Measurements from ENCODE around the gene IQCM.

The IQCM gene, protein sequence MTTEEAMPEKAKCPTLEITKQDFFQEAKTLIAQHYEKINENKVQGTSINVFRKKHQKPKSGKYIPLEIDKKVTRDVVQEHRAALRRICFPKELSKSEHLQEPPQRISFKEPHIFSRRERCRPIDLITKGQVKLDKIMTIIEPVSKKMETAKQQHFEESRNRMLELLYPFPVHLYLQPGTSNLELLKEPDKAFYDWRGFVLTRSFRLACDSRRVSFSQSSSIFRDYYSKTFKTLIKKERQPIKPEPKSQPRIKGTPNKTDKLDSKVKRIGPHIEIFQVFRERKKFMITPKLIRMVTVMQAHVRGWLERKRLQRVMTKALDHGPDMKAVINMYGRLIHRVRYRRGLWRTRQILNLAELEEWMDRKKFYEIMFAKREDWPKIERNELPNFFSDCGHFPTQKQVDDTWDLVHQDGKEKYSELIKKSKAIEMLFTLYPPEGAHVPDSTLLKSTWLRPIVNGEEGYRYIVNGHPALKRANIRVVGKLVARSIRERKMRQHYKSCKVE

DNA sequence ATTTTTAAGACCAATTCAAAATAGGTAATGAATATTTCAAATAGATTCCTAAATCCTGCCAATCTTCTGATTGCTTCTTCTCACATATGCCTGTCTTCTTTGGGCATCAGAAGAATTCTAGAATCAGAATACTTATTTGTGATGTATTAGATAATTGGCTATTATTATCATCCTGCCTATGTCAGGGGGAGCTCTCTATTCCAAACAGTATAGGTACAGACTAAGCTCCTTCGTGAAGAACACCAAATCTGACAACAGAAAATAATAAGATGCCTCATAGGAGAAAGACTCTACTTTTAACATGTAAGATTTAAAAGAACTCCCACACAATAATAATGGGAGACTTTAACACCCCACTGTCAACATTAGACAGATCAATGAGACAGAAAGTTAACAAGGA, at the start of gene IQCM:
Gene IQCM, minus strand, starts transcription at position 101 of the 400 bp plus-strand sequence. CDS start 73,152 bp downstream, outside the sequence.
- no peaks in the 10 kb centered on the region for H3K27me3 ChIP-seq (ENCODE audit: control insufficient read depth, insufficient read depth, low read length)

DNA sequence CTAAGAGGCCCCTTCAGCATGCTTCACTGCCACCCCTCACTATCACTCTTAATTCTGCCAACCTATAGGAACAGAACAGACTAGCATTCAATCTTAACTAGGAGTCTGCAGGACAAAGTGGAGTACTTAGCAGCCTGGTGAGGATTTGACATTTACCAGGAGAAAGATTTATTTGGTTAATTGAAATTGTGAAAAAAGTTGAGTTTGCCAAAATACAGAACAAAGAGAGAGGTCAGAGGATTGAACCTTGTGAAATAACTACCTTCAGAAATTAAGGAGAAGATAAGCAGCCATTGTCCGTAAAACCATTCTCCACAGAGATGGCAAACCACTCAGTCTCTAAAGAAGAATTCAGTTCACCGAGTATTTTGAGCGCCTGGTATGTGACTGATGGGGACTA, 41.8 kb upstream of the IQCM start:
- Histone ChIP-seq H3K27ac (ENCODE audit: low read depth, low read length) (no peak overlapping the region), H3K9ac (ENCODE audit: low read length) (no peak overlapping the region), H3K27me3 (ENCODE audit: control insufficient read depth, insufficient read depth, low read length) (no peaks in the 10 kb centered on the region), H3K4me1 (ENCODE audit: control insufficient read depth, insufficient read depth, low read length) (no peaks in the 10 kb centered on the region), H3K4me3 (ENCODE audit: low read length) (no peak overlapping the region), H3K36me3 (ENCODE audit: control insufficient read depth, insufficient read depth, low read length) (peaks cover 2% of the 10 kb centered on the region)

More for the DNA sequence above, at the start of gene IQCM:
- no peaks in the 10 kb centered on the region for H3K4me1 ChIP-seq (ENCODE audit: control insufficient read depth, insufficient read depth, low read length)
- no peak within 1 kb of the TSS for H3K27ac ChIP-seq (ENCODE audit: low read depth, low read length)
- no peaks in the 10 kb centered on the region for H3K36me3 ChIP-seq (ENCODE audit: control insufficient read depth, insufficient read depth, low read length)
- no peak within 1 kb of the TSS for H3K9ac ChIP-seq (ENCODE audit: low read length)
- H3K4me3 ChIP-seq (ENCODE audit: low read length) = no peak within 1 kb of the TSS

DNA sequence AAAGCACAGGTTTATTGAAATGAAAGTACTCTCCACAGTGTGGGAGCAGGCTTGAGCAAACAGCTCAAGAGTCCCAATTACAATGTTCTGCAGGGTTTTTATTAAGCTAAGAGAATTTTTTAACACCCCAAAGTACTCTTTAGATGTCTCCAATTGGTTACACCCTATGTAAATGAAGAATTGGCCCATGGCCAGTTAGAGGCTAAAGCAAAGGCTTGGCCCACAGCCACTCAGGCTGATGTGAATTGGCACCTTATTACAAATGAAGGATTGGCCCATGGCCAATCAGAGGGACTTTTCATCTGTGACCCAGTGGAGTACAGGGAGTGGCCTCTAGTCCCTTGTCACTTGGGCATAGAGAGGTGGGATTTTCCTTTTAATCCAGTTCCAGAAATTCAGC, 30.1 kb upstream of the IQCM start:
- Histone ChIP-seq H3K27me3 (ENCODE audit: control insufficient read depth, insufficient read depth, low read length) (no peaks in the 10 kb centered on the region), H3K36me3 (ENCODE audit: control insufficient read depth, insufficient read depth, low read length) (no peaks in the 10 kb centered on the region), H3K4me1 (ENCODE audit: control insufficient read depth, insufficient read depth, low read length) (no peaks in the 10 kb centered on the region), H3K4me3 (ENCODE audit: low read length) (no peak overlapping the region), H3K9ac (ENCODE audit: low read length) (no peak overlapping the region), H3K27ac (ENCODE audit: low read depth, low read length) (no peak overlapping the region)

DNA sequence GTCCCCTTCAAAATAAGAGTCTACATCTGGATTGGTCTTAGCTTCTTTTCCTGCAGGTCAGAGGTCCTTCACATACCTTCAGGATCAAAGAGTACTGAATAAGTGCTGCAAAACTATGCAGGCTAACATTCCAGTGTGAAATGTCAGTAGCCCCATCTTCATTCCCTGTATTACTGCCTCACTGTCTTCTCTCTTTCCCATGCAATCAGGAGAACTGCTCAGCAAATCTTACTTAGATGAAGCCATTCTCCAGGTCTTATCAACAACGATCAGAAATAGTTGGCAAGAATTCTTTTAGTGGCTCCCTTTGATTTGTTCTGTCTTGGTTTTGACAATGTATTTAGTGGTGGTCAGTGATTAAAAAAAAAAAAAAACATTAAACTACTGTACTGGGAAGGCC, 26.0 kb upstream of the IQCM start:
- H3K9ac ChIP-seq (ENCODE audit: low read length) = no peak overlapping the region
- no peaks in the 10 kb centered on the region for H3K36me3 ChIP-seq (ENCODE audit: control insufficient read depth, insufficient read depth, low read length)
- no peaks in the 10 kb centered on the region for H3K4me1 ChIP-seq (ENCODE audit: control insufficient read depth, insufficient read depth, low read length)
- no peak overlapping the region for H3K4me3 ChIP-seq (ENCODE audit: low read length)
- no peaks in the 10 kb centered on the region for H3K27me3 ChIP-seq (ENCODE audit: control insufficient read depth, insufficient read depth, low read length)
- H3K27ac ChIP-seq (ENCODE audit: low read depth, low read length) = no peak overlapping the region

DNA sequence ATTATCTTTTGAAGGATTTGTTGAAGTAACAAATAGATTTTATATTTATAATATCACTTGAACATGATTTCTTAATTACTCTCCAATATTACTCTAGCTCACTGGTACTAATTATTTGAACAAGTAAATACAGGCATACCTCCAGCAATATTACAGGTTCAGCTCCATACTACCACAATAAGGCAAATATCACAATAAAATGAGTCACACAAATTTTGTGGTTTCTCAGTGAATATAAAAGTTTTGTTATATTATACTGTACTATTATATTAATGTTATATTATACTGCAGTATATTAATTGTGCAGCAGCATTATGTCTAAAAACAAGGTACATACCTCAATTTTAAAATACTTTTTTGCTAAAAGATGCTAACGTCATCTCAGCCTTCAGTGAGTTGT, 22.4 kb upstream of the IQCM start:
- Histone ChIP-seq H3K36me3 (ENCODE audit: control insufficient read depth, insufficient read depth, low read length) (no peaks in the 10 kb centered on the region), H3K4me1 (ENCODE audit: control insufficient read depth, insufficient read depth, low read length) (no peaks in the 10 kb centered on the region), H3K9ac (ENCODE audit: low read length) (no peak overlapping the region), H3K4me3 (ENCODE audit: low read length) (no peak overlapping the region), H3K27me3 (ENCODE audit: control insufficient read depth, insufficient read depth, low read length) (no peaks in the 10 kb centered on the region), H3K27ac (ENCODE audit: low read depth, low read length) (no peak overlapping the region)

DNA sequence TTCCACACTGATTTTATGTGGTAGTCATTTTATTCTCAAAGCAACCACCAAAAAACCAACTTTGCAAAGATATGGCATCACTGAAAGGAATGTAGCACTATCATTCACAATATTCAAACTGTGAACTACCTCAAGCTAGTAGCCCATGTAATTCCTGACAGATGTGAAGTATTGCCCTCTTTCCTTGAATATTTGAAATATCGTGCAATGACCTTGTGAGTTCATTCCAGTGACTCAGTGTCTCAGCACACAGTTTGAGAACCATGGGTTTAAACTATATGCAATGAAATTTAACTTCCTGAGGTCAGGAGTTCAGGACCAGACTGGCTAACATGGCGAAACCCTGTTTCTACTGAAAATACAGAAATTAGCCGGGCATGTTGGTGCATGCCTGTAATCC, 20.9 kb upstream of the IQCM start:
- Histone ChIP-seq H3K4me1 (ENCODE audit: control insufficient read depth, insufficient read depth, low read length) (no peaks in the 10 kb centered on the region), H3K36me3 (ENCODE audit: control insufficient read depth, insufficient read depth, low read length) (no peaks in the 10 kb centered on the region), H3K27me3 (ENCODE audit: control insufficient read depth, insufficient read depth, low read length) (no peaks in the 10 kb centered on the region), H3K9ac (ENCODE audit: low read length) (no peak overlapping the region), H3K27ac (ENCODE audit: low read depth, low read length) (no peak overlapping the region), H3K4me3 (ENCODE audit: low read length) (no peak overlapping the region)

DNA sequence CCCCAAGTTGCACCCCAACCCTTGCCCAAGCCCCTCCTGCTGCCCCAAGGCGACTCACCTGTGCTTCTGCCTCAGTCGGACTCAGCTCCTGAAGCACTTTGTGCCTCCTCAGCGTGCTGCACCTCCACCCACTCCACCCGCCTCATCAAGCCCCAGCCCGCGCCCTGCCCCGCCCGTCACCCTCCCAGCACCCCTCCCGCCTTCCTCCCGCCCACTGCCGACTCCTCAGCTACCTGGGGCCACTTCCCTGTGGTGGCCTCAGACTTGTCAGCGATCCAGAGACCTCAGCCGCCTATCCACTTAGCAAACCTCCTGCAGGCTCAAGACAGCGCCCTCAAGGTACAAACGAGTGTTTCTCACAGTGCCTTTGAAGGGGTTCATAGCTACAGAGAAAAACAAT, 19.6 kb upstream of the IQCM start:
- Histone ChIP-seq H3K27me3 (ENCODE audit: control insufficient read depth, insufficient read depth, low read length) (no peaks in the 10 kb centered on the region), H3K9ac (ENCODE audit: low read length) (no peak overlapping the region), H3K4me3 (ENCODE audit: low read length) (no peak overlapping the region), H3K4me1 (ENCODE audit: control insufficient read depth, insufficient read depth, low read length) (no peaks in the 10 kb centered on the region), H3K27ac (ENCODE audit: low read depth, low read length) (no peak overlapping the region), H3K36me3 (ENCODE audit: control insufficient read depth, insufficient read depth, low read length) (no peaks in the 10 kb centered on the region)

DNA sequence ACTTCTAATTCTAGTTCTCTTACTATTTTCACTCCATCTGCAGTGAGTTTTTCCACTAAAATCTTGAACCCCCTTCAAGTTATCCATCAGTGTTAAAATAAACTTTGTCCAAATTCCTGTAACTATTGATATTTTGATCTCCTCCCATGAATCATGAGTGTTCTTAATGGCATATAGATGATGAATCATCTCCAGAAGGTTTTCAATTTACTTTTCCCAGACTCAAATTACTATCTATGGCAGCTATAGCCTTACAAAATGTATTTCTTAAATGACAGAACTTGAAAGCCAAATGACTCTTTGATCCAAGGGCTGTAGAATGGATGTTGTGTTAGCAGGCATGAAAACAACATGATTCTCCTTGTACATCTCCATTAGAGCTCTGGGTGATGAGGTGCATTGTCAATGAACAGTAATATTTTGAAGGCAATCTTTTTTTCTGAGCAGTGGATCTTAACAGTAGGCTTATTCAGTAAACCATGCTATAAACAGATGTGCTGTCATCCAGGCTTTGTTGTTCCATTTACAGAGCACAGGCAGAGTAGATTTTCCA, 16.1 kb upstream of the IQCM start:
- H3K9ac ChIP-seq (ENCODE audit: low read length) = no peak overlapping the region
- no peak overlapping the region for H3K27ac ChIP-seq (ENCODE audit: low read depth, low read length)
- H3K4me3 ChIP-seq (ENCODE audit: low read length) = no peak overlapping the region
- no peaks in the 10 kb centered on the region for H3K27me3 ChIP-seq (ENCODE audit: control insufficient read depth, insufficient read depth, low read length)
- H3K4me1 ChIP-seq (ENCODE audit: control insufficient read depth, insufficient read depth, low read length) = no peaks in the 10 kb centered on the region
- H3K36me3 ChIP-seq (ENCODE audit: control insufficient read depth, insufficient read depth, low read length) = no peaks in the 10 kb centered on the region

DNA sequence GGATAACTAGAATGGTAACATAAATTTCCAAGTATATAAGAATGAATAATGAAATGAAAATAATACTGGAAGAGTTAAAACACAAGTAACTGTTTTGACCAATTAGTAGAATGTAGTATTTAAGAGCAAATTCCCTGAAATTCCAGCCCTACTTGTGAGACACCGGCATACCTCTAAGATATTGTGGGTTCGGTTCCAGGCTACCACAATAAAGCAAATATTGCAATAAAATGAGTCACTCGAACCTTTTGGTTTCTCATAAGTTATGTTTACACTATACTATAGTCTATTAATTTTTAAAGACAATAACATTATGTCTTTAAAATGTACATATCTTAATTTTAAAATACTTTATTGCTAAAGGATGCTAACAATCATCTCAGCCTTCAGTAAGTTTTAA, 15.2 kb upstream of the IQCM start:
- no peaks in the 10 kb centered on the region for H3K27me3 ChIP-seq (ENCODE audit: control insufficient read depth, insufficient read depth, low read length)
- H3K9ac ChIP-seq (ENCODE audit: low read length) = no peak overlapping the region
- no peaks in the 10 kb centered on the region for H3K4me1 ChIP-seq (ENCODE audit: control insufficient read depth, insufficient read depth, low read length)
- no peak overlapping the region for H3K4me3 ChIP-seq (ENCODE audit: low read length)
- no peaks in the 10 kb centered on the region for H3K36me3 ChIP-seq (ENCODE audit: control insufficient read depth, insufficient read depth, low read length)
- no peak overlapping the region for H3K27ac ChIP-seq (ENCODE audit: low read depth, low read length)

DNA sequence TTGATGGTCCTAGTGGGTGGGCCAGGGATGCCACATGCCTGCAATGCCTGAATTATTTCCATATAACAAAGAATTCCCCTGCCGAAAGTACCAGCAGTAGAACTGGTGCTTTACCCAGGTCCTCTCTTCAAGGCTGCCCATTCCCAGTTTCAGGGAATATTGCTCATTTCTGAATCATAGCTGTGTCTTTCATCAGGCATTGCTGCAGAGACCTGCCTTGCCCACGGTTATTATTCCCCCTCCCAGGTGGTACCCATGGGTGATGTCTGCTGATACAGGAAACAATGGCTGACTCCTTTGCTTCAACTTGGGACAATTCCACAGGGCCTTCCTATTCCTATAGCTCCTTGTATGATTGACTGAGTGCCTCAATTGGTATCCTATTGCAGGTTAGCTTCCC, 9.7 kb upstream of the IQCM start:
- no peaks in the 10 kb centered on the region for H3K4me1 ChIP-seq (ENCODE audit: control insufficient read depth, insufficient read depth, low read length)
- H3K9ac ChIP-seq (ENCODE audit: low read length) = no peak overlapping the region
- H3K27me3 ChIP-seq (ENCODE audit: control insufficient read depth, insufficient read depth, low read length) = no peaks in the 10 kb centered on the region
- H3K36me3 ChIP-seq (ENCODE audit: control insufficient read depth, insufficient read depth, low read length) = no peaks in the 10 kb centered on the region
- no peak overlapping the region for H3K4me3 ChIP-seq (ENCODE audit: low read length)
- H3K27ac ChIP-seq (ENCODE audit: low read depth, low read length) = no peak overlapping the region

DNA sequence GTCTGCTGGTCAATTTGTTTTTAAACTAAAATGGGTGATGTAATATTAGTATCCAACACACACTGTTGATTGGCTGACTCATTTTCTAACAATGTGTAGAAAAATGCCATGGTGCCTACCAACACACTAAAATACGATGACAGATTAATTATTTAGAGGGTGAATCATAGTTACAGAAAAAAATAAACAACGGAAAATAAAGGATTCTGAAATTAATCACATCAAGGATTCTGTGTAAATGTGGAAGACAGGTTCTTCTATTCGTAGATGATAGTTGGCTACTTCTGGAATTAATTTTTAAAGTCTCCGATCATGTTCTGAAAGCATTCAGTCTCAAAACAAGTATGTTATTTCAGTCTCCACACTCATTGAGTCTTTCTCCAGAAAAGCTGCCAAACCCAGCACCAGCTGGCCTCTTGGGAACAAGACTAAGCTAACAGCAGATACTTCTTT, 8.2 kb upstream of the IQCM start:
- Histone ChIP-seq H3K27ac (ENCODE audit: low read depth, low read length) (no peak overlapping the region), H3K4me1 (ENCODE audit: control insufficient read depth, insufficient read depth, low read length) (no peaks in the 10 kb centered on the region), H3K27me3 (ENCODE audit: control insufficient read depth, insufficient read depth, low read length) (no peaks in the 10 kb centered on the region), H3K4me3 (ENCODE audit: low read length) (no peak overlapping the region), H3K36me3 (ENCODE audit: control insufficient read depth, insufficient read depth, low read length) (no peaks in the 10 kb centered on the region), H3K9ac (ENCODE audit: low read length) (no peak overlapping the region)

DNA sequence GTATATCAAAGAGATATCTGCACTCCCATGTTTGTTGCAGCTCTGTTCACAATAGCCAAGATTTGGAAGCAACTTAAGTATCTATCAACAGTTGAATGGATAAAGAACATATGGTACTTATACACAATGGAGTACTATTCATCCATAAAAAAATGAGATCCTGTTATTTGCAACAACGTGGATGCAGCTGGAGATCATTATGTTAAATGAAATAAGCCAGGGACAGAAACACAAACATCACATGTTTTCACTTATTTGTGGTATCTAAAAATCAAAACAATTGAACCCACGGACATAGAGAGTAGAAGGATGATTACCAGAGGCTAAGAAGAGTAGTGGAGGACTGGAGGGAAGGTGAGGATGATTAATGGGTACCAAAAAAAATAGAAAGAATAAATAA, 14.2 kb downstream of the IQCM start:
- Histone ChIP-seq H3K4me3 (ENCODE audit: low read length) (no peak overlapping the region), H3K9ac (ENCODE audit: low read length) (no peak overlapping the region), H3K36me3 (ENCODE audit: control insufficient read depth, insufficient read depth, low read length) (no peaks in the 10 kb centered on the region), H3K27me3 (ENCODE audit: control insufficient read depth, insufficient read depth, low read length) (no peaks in the 10 kb centered on the region), H3K27ac (ENCODE audit: low read depth, low read length) (no peak overlapping the region), H3K4me1 (ENCODE audit: control insufficient read depth, insufficient read depth, low read length) (no peaks in the 10 kb centered on the region)

DNA sequence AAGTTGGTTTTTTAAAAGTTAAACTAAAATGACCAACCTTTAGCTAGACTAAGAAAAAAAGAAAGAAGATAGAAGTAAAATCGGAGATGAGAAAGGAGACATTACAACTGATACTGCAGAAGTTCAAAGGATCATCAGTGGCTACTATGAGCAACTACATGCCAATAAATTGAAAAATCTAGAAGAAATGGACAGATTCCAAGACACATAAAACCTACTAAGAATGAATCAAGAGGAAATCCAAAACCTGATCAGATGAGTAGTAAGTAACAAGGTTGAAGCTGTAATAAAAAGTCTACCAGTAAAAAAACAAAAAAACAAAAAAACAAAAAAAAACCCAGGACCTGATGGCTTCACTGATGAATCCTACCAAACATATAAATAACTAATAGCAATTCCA, 16.1 kb downstream of the IQCM start:
- Histone ChIP-seq H3K9ac (ENCODE audit: low read length) (no peak overlapping the region), H3K36me3 (ENCODE audit: control insufficient read depth, insufficient read depth, low read length) (no peaks in the 10 kb centered on the region), H3K4me1 (ENCODE audit: control insufficient read depth, insufficient read depth, low read length) (no peaks in the 10 kb centered on the region), H3K4me3 (ENCODE audit: low read length) (no peak overlapping the region), H3K27ac (ENCODE audit: low read depth, low read length) (no peak overlapping the region), H3K27me3 (ENCODE audit: control insufficient read depth, insufficient read depth, low read length) (no peaks in the 10 kb centered on the region)
